ENCODE measurements around the gene PTTG1.

- TF ChIP-seq CTCF (IDR thresholded peaks at IDR 0.05) (peak; percentile 58), EZH2 (IDR thresholded peaks at IDR 0.05; ENCODE audit: borderline replicate concordance, insufficient read depth, low read depth, low read length, poor library complexity, severe bottlenecking) (no peak)
Measured at GRCh38 chr5:160390787-160391696, 30.6 kb upstream of the PTTG1 start.

Data from B cell (primary cell).